ENCODE results near the gene PTPRM. TPM values are rescaled to one million over a fixed set of nuclear protein-coding genes. Genes with fewer than 3 reads are reported as not detected.

Gene PTPRM
- total RNA-seq, 1 experiment from 2014 or later = 6.2 TPM

DNA sequence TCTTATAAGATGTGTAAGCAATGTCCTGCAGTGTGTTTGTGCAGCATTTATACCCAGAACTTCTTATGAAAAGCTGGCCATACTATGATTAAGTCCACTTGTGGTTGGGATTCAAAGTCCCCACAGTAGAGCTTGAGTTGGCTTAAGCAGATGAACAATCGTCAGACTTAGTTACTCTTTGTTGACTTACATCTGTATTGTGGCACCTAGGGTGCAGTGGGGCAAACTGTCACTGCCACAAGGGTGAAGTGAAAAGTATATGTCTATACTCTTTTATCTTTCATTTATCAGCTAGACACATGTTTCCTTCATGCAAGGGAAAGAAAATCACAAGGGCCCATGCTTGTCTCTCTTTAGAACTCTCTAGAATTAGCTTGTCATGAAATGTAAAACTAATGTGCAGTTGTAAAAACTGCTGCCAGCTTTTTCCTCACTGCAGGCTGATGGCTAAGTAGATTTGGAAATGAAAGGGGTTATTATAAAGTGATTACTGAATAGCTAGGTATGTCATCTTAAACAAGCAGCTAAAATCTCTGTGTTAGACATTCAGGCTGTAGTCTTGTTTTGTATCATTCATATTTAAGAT lies 474.5 kb downstream of the PTPRM start:
- no peak overlapping the region for H3T11ph ChIP-seq (ENCODE audit: low read length)
- Mint-ChIP-seq H3K4me1 (peaks cover 4 to 5% of the 10 kb centered on the region in 2 experiments; a peak in 3 of 4 replicates), H3K9me3 (no peaks in the 10 kb centered on the region), H3K27ac (no peak overlapping the region), H3K4me3 (no peak overlapping the region), H3K36me3 (ENCODE audit: insufficient read depth in 1 of 3, low read depth in 3 of 3) (no peaks in the 10 kb centered on the region), H3K27me3 (ENCODE audit: low read depth) (no peaks in the 10 kb centered on the region)
- H3K23me2 ChIP-seq (ENCODE audit: insufficient read length, low read depth, low read length, poor library complexity, severe bottlenecking) = no peaks in the 10 kb centered on the region
- WGBS (ENCODE audit: extremely low coverage, insufficient read length, low lambda C conversion rate) = no CpG with 5 or more reads among the region's 1 CpG
- no peak overlapping the region for H3K56ac ChIP-seq (ENCODE audit: insufficient read length, low read depth, low read length)
- H4K5ac ChIP-seq (ENCODE audit: insufficient read length, low read depth, low read length) = no peak overlapping the region
- no peaks in the 10 kb centered on the region for H3K27me3 ChIP-seq (ENCODE audit: insufficient read depth, low read length)
- no peak overlapping the region for H2BK20ac ChIP-seq (ENCODE audit: low read depth, low read length, poor library complexity, severe bottlenecking)
- H2AFZ ChIP-seq (ENCODE audit: low read length) = no peak overlapping the region
- H3K27ac ChIP-seq (ENCODE audit: insufficient read length, low read depth, low read length) = no peak overlapping the region
- H3K9me3 ChIP-seq (ENCODE audit: control insufficient read depth, low read depth, low read length) = no peaks in the 10 kb centered on the region
- H4K20me1 ChIP-seq (ENCODE audit: control insufficient read depth, insufficient read depth, insufficient read length) = no peaks in the 10 kb centered on the region
- H3K18ac ChIP-seq (ENCODE audit: insufficient read length, low read depth, low read length) = no peak overlapping the region
- no peak overlapping the region for H3K23ac ChIP-seq (ENCODE audit: insufficient read length, low read depth, low read length)
- no peak overlapping the region for H3K4me2 ChIP-seq (ENCODE audit: insufficient read depth, insufficient read length, low read length)
- H3K14ac ChIP-seq (ENCODE audit: insufficient read depth, low read length) = no peak overlapping the region
- no peak for DNase-seq
- no peak overlapping the region for H4K91ac ChIP-seq (ENCODE audit: insufficient read length, low read depth, low read length)
- H2BK5ac ChIP-seq (ENCODE audit: insufficient read length, low read length) = no peak overlapping the region
- H3K4ac ChIP-seq (ENCODE audit: low read depth, low read length) = no peak overlapping the region
- no peak overlapping the region for H2BK120ac ChIP-seq (ENCODE audit: low read depth, low read length, poor library complexity, severe bottlenecking)
- H3K9ac ChIP-seq (ENCODE audit: extremely low read depth, insufficient read length, low read length) = no peak overlapping the region
- no peak overlapping the region for H2BK15ac ChIP-seq (ENCODE audit: low read depth, low read length)
- no peaks in the 10 kb centered on the region; the same call in 1 of the 2 replicates for H3K79me2 ChIP-seq (ENCODE audit: insufficient read depth, low read length)
- TF ChIP-seq, protein P1, sequence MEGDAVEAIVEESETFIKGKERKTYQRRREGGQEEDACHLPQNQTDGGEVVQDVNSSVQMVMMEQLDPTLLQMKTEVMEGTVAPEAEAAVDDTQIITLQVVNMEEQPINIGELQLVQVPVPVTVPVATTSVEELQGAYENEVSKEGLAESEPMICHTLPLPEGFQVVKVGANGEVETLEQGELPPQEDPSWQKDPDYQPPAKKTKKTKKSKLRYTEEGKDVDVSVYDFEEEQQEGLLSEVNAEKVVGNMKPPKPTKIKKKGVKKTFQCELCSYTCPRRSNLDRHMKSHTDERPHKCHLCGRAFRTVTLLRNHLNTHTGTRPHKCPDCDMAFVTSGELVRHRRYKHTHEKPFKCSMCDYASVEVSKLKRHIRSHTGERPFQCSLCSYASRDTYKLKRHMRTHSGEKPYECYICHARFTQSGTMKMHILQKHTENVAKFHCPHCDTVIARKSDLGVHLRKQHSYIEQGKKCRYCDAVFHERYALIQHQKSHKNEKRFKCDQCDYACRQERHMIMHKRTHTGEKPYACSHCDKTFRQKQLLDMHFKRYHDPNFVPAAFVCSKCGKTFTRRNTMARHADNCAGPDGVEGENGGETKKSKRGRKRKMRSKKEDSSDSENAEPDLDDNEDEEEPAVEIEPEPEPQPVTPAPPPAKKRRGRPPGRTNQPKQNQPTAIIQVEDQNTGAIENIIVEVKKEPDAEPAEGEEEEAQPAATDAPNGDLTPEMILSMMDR (conservative IDR thresholded peaks at IDR 0.05) = no peak
- no peaks in the 10 kb centered on the region for H3K4me1 ChIP-seq (ENCODE audit: insufficient read depth, low read length)
- H2AK5ac ChIP-seq (ENCODE audit: insufficient read length, low read length) = no peak overlapping the region
- no peak overlapping the region for H4K8ac ChIP-seq (replicated peaks; ENCODE audit: insufficient read length, low read depth, low read length)
- H3K79me1 ChIP-seq (ENCODE audit: insufficient read depth, low read depth, low read length, poor library complexity, severe bottlenecking) = no peaks in the 10 kb centered on the region
- H2BK12ac ChIP-seq (ENCODE audit: insufficient read length, low read depth, low read length) = no peak overlapping the region
